GM18861 (cell line): ENCODE data around the gene FCRL5.
A peak's percentile ranks its signal among the peaks of the same experiment; 100 is the strongest.
"Not testable (repeated sequence)": the region's sequence is repeated elsewhere in the genome, so short reads cannot be mapped to it uniquely, and the experiment has no call there.

ENCODE experiments used
- ATAC-seq: cut with Tn5 transposase; IDR thresholded peaks from one replicate; pipeline ENCODE4 v1.9.1; 2021; ENCODE audit not compliant: unreplicated experiment

FCRL5 gene

GRCh38 chr1:157551694-157552693 is at the start of gene FCRL5:
Gene FCRL5 (minus strand): TSS chr1:157552515. CDS start chr1:157552362, 153 bp downstream.
- ATAC-seq: peak; percentile 71

GRCh38 chr1:157600236-157600635 is 47.9 kb upstream of the FCRL5 start:
- no peak for ATAC-seq

GRCh38 chr1:157597959-157598667 is 45.8 kb upstream of the FCRL5 start, which contains the start of gene FCRL4:
Gene FCRL4 (minus strand): TSS chr1:157598085. CDS start chr1:157597944, 141 bp downstream.
- ATAC-seq: peak; percentile 51

GRCh38 chr1:157596384-157596783 is 44.1 kb upstream of the FCRL5 start:
- peak; percentile 34 for ATAC-seq

- ATAC-seq: peak; percentile 52
Measured at GRCh38 chr1:157595356-157595755, 43.0 kb upstream of the FCRL5 start.

- ATAC-seq: no peak
Measured at GRCh38 chr1:157585984-157586383, 33.7 kb upstream of the FCRL5 start.

GRCh38 chr1:157584503-157584902 is 32.2 kb upstream of the FCRL5 start:
- no peak for ATAC-seq

GRCh38 chr1:157580828-157581210 is 28.5 kb upstream of the FCRL5 start:
- no peak for ATAC-seq

- no peak for ATAC-seq
Measured at GRCh38 chr1:157580179-157580827, 28.0 kb upstream of the FCRL5 start.

- ATAC-seq: no peak
Measured at GRCh38 chr1:157577420-157577819, 25.1 kb upstream of the FCRL5 start.

GRCh38 chr1:157575744-157576143 is 23.4 kb upstream of the FCRL5 start:
- ATAC-seq: peak; percentile 42

GRCh38 chr1:157574836-157575235 is 22.5 kb upstream of the FCRL5 start:
- ATAC-seq: no peak

- ATAC-seq: no peak
Measured at GRCh38 chr1:157566484-157567300, 14.4 kb upstream of the FCRL5 start.

- peak; percentile 71 for ATAC-seq
Measured at GRCh38 chr1:157562515-157562914, 10.2 kb upstream of the FCRL5 start.

- no peak for ATAC-seq
Measured at GRCh38 chr1:157558119-157558518, 5.8 kb upstream of the FCRL5 start.

GRCh38 chr1:157548081-157548480 is 4.2 kb downstream of the FCRL5 start:
- ATAC-seq: not testable (repeated sequence)

- no peak for ATAC-seq
Measured at GRCh38 chr1:157542676-157543075, 9.6 kb downstream of the FCRL5 start.

- no peak for ATAC-seq
Measured at GRCh38 chr1:157540852-157541251, 11.5 kb downstream of the FCRL5 start.

- ATAC-seq: no peak
Measured at GRCh38 chr1:157540160-157540748, 12.1 kb downstream of the FCRL5 start.

GRCh38 chr1:157539568-157539967 is 12.7 kb downstream of the FCRL5 start:
- ATAC-seq: no peak
